ENCODE results near the gene COA1. TPM values are rescaled to one million over a fixed set of nuclear protein-coding genes. Genes with fewer than 3 reads are reported as not detected.
"Not testable (repeated sequence)": the region's sequence is repeated elsewhere in the genome, so short reads cannot be mapped to it uniquely, and the experiment has no call there.

The COA1 gene
- total and polyA plus RNA-seq, 9 donors: 33.8 to 43.2 (median 37.7) TPM

DNA sequence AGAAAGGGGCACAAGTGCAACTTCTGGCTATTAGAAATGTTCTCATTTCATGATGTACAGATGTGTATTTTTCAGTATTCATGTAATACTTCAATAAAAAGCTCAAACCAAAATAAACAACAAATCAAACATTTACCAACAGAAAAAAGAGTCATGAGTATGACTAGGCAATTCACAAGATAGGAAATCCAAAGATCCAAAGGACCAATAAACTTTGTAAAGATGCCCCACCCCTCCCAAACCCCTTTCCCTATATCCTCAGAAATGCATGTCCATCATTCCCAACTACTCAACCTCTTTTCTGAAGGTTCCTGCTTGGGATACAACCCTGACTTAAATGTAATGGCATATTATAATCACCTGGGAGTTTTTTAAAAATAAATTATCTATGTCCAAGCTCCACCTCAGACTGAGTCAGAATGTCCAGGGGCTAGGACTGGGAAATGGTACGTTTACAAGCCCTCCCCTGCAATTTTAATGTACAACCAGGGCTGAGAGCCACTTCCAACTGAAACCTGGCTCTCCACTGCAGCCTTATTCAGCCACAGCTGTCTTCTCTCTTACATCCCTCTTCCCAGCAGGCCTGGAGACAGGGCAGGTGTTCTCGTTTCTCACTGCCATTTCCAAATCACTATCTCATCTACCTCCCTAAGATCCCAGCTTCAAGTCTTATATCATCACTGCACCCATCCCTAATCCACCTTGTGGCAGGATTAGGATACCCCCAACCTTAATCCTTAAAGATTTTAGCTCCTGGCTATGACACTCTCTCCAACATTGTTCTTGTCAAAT lies 36.5 kb downstream of the COA1 start:
- no peak overlapping the region for H3K4me3 ChIP-seq (ENCODE audit: low read length)
- no peaks in the 10 kb centered on the region for H3K9me3 ChIP-seq (replicated peaks; ENCODE audit: control insufficient read depth, low read depth, low read length)
- peaks cover 4% of the 10 kb centered on the region for H3K4me1 ChIP-seq (ENCODE audit: control insufficient read depth, insufficient read depth, low read length)
- no peak overlapping the region for H3K27ac ChIP-seq (ENCODE audit: low read length)
- H3K27me3 ChIP-seq (ENCODE audit: control insufficient read depth, insufficient read depth, low read length): no peaks in the 10 kb centered on the region
- DNase-seq: peak; percentile 14
- no peaks in the 10 kb centered on the region for H3K36me3 ChIP-seq (ENCODE audit: control insufficient read depth, insufficient read depth, low read length)
- 39% methylated on average over 2 of the region's 2 CpGs for WGBS (ENCODE audit: insufficient coverage)

DNA sequence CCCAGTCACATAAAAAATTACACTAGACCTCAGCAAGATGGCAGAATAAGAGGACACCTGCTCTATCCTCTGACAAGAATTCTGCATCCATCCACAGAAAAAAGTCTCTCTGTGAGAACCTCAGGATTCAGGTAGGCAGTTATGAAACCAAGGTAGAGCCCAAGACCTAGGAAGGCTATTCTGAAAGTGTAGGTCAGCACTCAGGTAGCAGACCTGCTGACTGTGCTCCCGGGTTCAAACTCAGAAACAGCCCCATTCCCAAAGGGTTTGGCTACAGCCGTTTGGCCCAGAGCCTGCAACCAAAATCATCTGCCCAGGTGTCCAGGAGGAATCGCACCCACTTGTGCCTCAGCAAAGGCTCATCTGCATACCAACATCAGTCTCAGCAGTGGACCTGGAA lies 37.7 kb downstream of the COA1 start:
- H3K27ac ChIP-seq (ENCODE audit: low read length): no peak overlapping the region
- no peak for DNase-seq
- no peaks in the 10 kb centered on the region for H3K36me3 ChIP-seq (ENCODE audit: control insufficient read depth, insufficient read depth, low read length)
- H3K9me3 ChIP-seq (replicated peaks; ENCODE audit: control insufficient read depth, low read depth, low read length): no peaks in the 10 kb centered on the region
- 88% methylated on average over 3 of the region's 3 CpGs for WGBS (ENCODE audit: insufficient coverage)
- peaks cover 4% of the 10 kb centered on the region for H3K4me1 ChIP-seq (ENCODE audit: control insufficient read depth, insufficient read depth, low read length)
- no peaks in the 10 kb centered on the region for H3K27me3 ChIP-seq (ENCODE audit: control insufficient read depth, insufficient read depth, low read length)
- no peak overlapping the region for H3K4me3 ChIP-seq (ENCODE audit: low read length)

DNA sequence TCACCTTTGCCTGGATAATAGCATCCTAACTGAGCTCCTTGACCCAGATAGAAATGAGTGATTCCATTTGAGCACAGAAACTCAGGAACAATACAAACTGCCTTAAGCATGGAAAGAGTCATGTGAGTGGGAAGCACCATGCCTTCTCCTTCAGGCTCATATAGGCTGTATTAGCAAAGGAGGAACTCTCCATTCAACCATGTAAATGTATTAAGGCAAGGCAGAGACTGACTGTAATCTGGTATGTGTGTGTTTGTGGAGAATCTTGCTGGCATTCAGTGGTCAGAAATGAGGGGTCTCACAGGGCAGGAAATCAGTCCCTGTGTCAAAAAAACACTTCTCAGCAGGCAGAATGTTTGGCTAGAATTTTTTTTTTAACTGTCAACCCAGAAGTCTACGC lies 40.2 kb downstream of the COA1 start:
- Histone ChIP-seq H3K9me3 (replicated peaks; ENCODE audit: control insufficient read depth, low read depth, low read length) (no peaks in the 10 kb centered on the region), H3K4me3 (ENCODE audit: low read length) (no peak overlapping the region), H3K36me3 (ENCODE audit: control insufficient read depth, insufficient read depth, low read length) (no peaks in the 10 kb centered on the region), H3K4me1 (ENCODE audit: control insufficient read depth, insufficient read depth, low read length) (peaks cover 4% of the 10 kb centered on the region), H3K27me3 (ENCODE audit: control insufficient read depth, insufficient read depth, low read length) (no peaks in the 10 kb centered on the region), H3K27ac (ENCODE audit: low read length) (no peak overlapping the region)
- no CpG with 5 or more reads among the region's 1 CpG for WGBS (ENCODE audit: insufficient coverage)
- no peak for DNase-seq

DNA sequence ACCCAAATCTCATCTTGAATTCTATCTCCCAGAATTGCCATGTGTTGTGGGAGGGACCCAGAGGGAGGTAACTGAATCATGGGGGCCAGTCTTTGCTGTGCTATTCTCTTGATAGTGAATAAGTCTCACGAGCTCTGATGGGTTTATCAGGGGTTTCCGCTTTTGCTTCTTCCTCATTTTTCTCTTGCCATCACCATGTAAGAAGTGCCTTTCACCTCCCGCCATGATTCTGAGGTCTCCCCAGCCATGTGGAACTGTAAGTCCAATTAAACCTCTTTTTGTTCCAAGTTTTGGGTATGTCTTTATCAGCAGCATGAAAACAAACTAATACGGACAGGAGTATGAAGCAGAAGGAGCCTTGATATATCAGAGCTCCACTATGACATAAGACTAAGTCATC lies 41.5 kb downstream of the COA1 start:
- not testable (repeated sequence) for H3K4me1 ChIP-seq (ENCODE audit: control insufficient read depth, insufficient read depth, low read length); DNase-seq; H3K27me3 ChIP-seq (ENCODE audit: control insufficient read depth, insufficient read depth, low read length); H3K27ac ChIP-seq (ENCODE audit: low read length); H3K36me3 ChIP-seq (ENCODE audit: control insufficient read depth, insufficient read depth, low read length); H3K9me3 ChIP-seq (replicated peaks; ENCODE audit: control insufficient read depth, low read depth, low read length); H3K4me3 ChIP-seq (ENCODE audit: low read length)
- no CpG with 5 or more reads among the region's 4 CpGs for WGBS (ENCODE audit: insufficient coverage)

DNA sequence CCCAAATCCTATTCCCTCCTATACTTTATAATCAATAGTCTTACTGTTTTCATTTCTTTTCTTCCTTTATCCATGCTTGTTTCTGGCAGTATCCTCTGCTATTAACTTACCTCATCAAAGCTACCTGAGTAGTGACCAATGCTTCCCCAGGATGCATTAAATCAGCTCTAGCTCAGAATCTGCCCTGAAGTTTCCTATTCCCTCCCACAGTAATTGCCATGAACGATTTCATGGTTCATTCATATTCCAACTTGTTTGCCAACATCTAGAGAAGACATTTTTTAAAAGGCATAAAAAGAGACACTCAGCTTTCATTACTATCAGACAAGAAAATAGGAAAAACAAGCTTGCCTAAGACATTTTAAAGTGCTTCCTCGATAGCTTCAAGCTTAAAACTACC lies 42.3 kb downstream of the COA1 start:
- H3K4me3 ChIP-seq (ENCODE audit: low read length): no peak overlapping the region
- peak; percentile 18 for DNase-seq
- 67% methylated on average over 1 of the region's 2 CpGs for WGBS (ENCODE audit: insufficient coverage)

DNA sequence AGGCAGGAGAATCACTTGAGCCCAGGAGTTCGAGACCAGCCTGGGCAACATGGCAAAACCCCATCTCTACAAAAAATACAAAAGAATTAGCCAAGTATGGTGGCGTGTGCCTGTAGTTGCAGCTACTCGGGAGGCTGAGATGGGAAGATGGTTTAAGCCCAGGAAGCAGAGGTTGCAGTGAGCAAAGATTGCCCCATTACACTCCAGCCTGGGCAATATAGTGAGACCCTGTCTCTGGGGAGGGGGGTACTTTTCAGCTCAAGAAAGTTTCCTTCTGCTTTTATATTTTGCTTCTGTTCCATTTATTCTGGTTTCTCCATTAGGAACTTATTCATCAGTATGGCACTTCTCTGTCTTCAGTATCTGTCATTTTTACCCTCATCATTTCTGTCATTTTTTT lies 48.6 kb downstream of the COA1 start:
- WGBS (ENCODE audit: insufficient coverage): no CpG with 5 or more reads among the region's 3 CpGs
- Histone ChIP-seq H3K27ac (ENCODE audit: low read length) (no peak overlapping the region), H3K4me1 (ENCODE audit: control insufficient read depth, insufficient read depth, low read length) (no peaks in the 10 kb centered on the region), H3K9me3 (replicated peaks; ENCODE audit: control insufficient read depth, low read depth, low read length) (no peaks in the 10 kb centered on the region), H3K36me3 (ENCODE audit: control insufficient read depth, insufficient read depth, low read length) (no peaks in the 10 kb centered on the region), H3K27me3 (ENCODE audit: control insufficient read depth, insufficient read depth, low read length) (no peaks in the 10 kb centered on the region), H3K4me3 (ENCODE audit: low read length) (no peak overlapping the region)
- DNase-seq: no peak

More for the DNA sequence above, 42.3 kb downstream of the COA1 start:
- Histone ChIP-seq H3K27ac (ENCODE audit: low read length) (no peak overlapping the region), H3K27me3 (ENCODE audit: control insufficient read depth, insufficient read depth, low read length) (no peaks in the 10 kb centered on the region), H3K4me1 (ENCODE audit: control insufficient read depth, insufficient read depth, low read length) (no peaks in the 10 kb centered on the region), H3K36me3 (ENCODE audit: control insufficient read depth, insufficient read depth, low read length) (no peaks in the 10 kb centered on the region), H3K9me3 (replicated peaks; ENCODE audit: control insufficient read depth, low read depth, low read length) (no peaks in the 10 kb centered on the region)

DNA sequence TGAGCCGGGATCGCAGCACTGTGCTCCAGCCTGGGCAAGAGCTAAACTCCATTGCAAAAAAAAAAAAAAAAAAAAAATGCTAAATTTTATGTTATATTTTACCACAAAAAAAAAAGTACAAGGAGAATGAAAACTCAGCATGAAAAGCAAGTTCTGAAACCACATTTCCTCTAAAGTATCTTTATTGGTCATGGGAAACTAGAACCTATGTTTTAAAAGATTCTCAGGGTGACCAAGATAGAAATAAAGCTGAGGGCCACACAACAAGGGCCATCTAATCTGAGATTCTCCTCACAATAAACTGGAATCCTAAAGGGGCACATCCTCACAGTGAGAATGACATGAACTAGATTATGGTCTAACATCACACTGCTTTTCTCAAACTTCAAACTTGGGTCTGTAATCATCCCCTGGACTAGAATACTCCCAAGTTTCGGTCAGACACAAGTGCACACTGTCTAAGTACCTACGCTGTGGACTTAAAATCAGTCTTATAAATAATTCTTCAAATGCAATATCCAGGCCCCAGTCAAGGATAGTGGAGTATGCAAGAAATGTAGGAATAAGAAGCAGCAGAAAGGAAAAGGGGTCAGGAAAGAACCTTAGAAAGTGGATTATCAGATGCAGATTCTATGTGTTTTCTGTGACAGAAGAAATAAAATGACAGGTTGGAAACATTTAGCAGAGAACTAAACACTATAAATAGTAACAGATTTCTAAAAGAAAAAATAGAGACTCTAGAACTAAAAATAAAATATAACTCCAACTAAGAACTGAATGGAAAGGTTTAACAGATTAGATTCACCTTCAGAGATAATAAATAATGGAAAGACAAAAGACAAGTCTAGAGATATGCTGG lies 49.9 kb downstream of the COA1 start:
- Histone ChIP-seq H3K27me3 (ENCODE audit: control insufficient read depth, insufficient read depth, low read length) (no peaks in the 10 kb centered on the region), H3K36me3 (ENCODE audit: control insufficient read depth, insufficient read depth, low read length) (no peaks in the 10 kb centered on the region), H3K9me3 (replicated peaks; ENCODE audit: control insufficient read depth, low read depth, low read length) (no peaks in the 10 kb centered on the region), H3K4me3 (ENCODE audit: low read length) (no peak overlapping the region), H3K4me1 (ENCODE audit: control insufficient read depth, insufficient read depth, low read length) (no peaks in the 10 kb centered on the region), H3K27ac (ENCODE audit: low read length) (no peak overlapping the region)
- DNase-seq: no peak
- no CpG with 5 or more reads among the region's 4 CpGs for WGBS (ENCODE audit: insufficient coverage)

DNA sequence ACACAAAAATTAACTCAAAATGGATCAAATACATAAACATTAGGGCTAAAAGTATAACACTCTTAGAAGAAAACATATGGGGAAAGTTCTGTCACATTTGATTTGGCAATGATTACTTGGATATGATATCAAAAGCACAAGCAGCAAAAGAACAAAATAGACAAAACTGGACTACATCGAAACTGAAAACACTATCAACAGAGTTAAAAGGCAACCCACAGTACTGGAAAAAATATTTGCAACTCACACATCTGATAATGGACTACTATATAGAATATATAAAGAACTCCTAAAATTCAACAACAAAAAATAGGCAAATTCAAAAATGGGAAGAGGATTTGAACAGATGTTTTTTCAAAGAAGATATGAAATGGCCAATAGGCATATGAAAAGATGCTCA lies 51.0 kb downstream of the COA1 start:
- peaks cover 5% of the 10 kb centered on the region for H3K9me3 ChIP-seq (replicated peaks; ENCODE audit: control insufficient read depth, low read depth, low read length)
- no peak for DNase-seq
- H3K4me1 ChIP-seq (ENCODE audit: control insufficient read depth, insufficient read depth, low read length): no peaks in the 10 kb centered on the region
- WGBS (ENCODE audit: insufficient coverage): no CpG with 5 or more reads among the region's 1 CpG
- no peaks in the 10 kb centered on the region for H3K27me3 ChIP-seq (ENCODE audit: control insufficient read depth, insufficient read depth, low read length)
- H3K36me3 ChIP-seq (ENCODE audit: control insufficient read depth, insufficient read depth, low read length): no peaks in the 10 kb centered on the region
- H3K27ac ChIP-seq (ENCODE audit: low read length): no peak overlapping the region
- no peak overlapping the region for H3K4me3 ChIP-seq (ENCODE audit: low read length)

DNA sequence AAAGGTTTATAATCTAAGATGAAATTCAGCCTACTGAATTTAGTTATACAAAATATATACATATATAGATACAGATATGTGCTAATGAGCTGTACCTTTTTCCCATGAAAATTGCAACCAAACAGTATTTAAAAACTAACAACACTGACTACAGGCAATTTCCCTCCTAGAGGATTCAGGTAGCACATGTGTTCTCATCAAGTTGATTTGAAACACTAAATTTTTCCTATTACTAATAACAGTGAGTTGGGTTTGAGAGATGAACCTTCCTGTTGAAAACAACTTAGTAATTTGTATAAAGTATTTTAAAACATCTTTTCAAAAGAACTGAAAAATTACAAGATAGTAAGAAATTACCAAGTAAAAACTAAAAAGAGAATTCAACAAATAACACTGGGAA lies 51.5 kb downstream of the COA1 start:
- Histone ChIP-seq H3K4me1 (ENCODE audit: control insufficient read depth, insufficient read depth, low read length) (no peaks in the 10 kb centered on the region), H3K27ac (ENCODE audit: low read length) (no peak overlapping the region), H3K27me3 (ENCODE audit: control insufficient read depth, insufficient read depth, low read length) (no peaks in the 10 kb centered on the region), H3K4me3 (ENCODE audit: low read length) (no peak overlapping the region), H3K36me3 (ENCODE audit: control insufficient read depth, insufficient read depth, low read length) (no peaks in the 10 kb centered on the region), H3K9me3 (replicated peaks; ENCODE audit: control insufficient read depth, low read depth, low read length) (peaks cover 8% of the 10 kb centered on the region)
- no peak for DNase-seq

DNA sequence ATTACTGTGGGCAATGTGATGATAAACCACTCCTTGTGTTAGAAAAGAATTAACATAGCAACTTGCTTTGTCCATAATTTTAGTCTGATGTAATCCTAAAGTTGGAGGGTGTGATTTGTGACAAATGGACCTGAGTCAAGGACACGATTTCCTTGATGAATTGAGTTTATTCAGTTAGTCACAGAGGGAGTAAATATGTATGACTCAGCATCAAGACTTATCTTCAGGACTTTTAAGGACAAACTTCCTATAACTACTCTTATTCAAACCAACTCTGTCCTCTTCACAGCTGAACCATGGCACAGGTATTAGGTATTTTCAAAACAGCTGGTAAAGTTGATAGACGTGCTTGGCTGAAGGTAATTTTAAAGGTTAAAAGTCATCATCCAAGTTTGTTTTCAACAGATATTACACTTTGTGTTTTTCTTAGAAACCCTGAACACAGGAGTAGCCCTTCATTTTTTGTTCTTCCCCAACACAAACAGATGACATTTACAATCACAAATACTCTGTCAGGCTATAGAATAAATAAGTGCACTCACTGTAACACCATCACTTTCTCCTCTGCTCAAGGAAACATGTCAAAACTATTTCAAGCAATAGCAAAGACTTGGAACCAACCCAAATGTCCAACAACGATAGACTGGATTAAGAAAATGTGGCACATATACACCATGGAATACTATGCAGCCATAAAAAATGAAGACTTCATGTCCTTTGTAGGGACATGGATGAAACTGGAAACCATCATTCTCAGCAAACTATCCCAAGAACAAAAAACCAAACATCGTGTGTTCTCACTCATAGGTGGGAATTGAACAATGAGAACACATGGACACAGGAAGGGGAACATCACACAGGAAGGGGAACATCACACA lies 54.5 kb downstream of the COA1 start:
- H3K4me1 ChIP-seq (ENCODE audit: control insufficient read depth, insufficient read depth, low read length): no peaks in the 10 kb centered on the region
- no peaks in the 10 kb centered on the region for H3K27me3 ChIP-seq (ENCODE audit: control insufficient read depth, insufficient read depth, low read length)
- H3K36me3 ChIP-seq (ENCODE audit: control insufficient read depth, insufficient read depth, low read length): no peaks in the 10 kb centered on the region
- H3K4me3 ChIP-seq (ENCODE audit: low read length): no peak overlapping the region
- H3K27ac ChIP-seq (ENCODE audit: low read length): no peak overlapping the region
- no peak for DNase-seq
- peaks cover 13% of the 10 kb centered on the region for H3K9me3 ChIP-seq (replicated peaks; ENCODE audit: control insufficient read depth, low read depth, low read length)
- WGBS (ENCODE audit: insufficient coverage): no CpG with 5 or more reads among the region's 4 CpGs

All from muscle of leg (tissue), 11 donors.